HG02798 (cell line): ENCODE measurements around the gene PDZD2.
"Not testable (repeated sequence)": the region's sequence is repeated elsewhere in the genome, so short reads cannot be mapped to it uniquely, and the experiment has no call there.

Experiments
- ATAC-seq: cut with Tn5 transposase; IDR thresholded peaks from one replicate; pipeline ENCODE4 v1.9.1; 2021; ENCODE audit warnings: mild to moderate bottlenecking; ENCODE audit not compliant: unreplicated experiment, poor library complexity

PDZD2 gene

DNA sequence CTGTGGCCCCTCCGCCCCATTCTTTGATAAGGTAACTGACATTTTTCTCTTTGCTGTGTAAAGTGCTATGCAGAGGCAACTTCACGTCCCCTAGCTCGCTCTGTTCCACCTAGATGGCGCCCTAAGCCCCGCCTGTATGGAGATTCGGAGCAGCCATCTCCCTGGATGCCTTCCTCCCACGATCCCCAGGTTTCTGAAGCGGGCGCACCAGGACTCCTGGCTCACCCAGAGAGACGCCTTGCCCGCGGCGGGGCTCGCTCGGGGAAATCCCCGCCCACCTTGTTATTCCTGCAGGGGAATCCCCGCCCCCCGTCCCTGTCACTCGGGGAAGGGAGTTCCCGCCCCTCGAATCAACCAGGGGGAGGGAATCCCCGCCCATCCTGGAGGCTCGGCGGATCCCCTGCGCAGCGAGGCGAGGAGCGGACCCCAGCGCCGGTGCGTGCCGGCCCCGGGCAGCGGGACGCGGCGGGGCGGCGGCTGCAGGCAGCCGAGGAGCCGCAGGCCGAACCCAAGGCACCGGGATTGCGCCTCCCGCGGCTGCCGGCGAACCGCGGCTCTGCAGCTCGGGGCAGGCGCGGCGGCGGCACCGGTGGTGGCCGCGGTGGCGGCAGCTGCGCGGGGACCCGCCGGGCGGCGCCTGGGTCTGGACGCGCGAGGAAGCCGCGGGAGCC, at the start of gene PDZD2:
TSS of gene PDZD2 (plus strand) at position 384 of the 671 bp plus-strand sequence.
- ATAC-seq: peak; percentile 78

- no peak for ATAC-seq
Measured at GRCh38 chr5:31593665-31594064, 45.3 kb upstream of the PDZD2 start.

- no peak for ATAC-seq
Measured at GRCh38 chr5:31596354-31596753, 42.6 kb upstream of the PDZD2 start.

GRCh38 chr5:31598640-31599611, 40.0 kb upstream of the PDZD2 start:
- ATAC-seq: no peak

GRCh38 chr5:31602305-31602704, 36.6 kb upstream of the PDZD2 start:
- ATAC-seq: not testable (repeated sequence)

GRCh38 chr5:31604240-31604639, 34.7 kb upstream of the PDZD2 start:
- no peak for ATAC-seq

GRCh38 chr5:31604644-31605043, 34.3 kb upstream of the PDZD2 start:
- ATAC-seq: no peak

- ATAC-seq: no peak
Measured at GRCh38 chr5:31605920-31606319, 33.0 kb upstream of the PDZD2 start.

- ATAC-seq: no peak
Measured at GRCh38 chr5:31607546-31607945, 31.4 kb upstream of the PDZD2 start.

GRCh38 chr5:31611002-31611401, 27.9 kb upstream of the PDZD2 start:
- ATAC-seq: no peak

- no peak for ATAC-seq
Measured at GRCh38 chr5:31613651-31614050, 25.3 kb upstream of the PDZD2 start.

DNA sequence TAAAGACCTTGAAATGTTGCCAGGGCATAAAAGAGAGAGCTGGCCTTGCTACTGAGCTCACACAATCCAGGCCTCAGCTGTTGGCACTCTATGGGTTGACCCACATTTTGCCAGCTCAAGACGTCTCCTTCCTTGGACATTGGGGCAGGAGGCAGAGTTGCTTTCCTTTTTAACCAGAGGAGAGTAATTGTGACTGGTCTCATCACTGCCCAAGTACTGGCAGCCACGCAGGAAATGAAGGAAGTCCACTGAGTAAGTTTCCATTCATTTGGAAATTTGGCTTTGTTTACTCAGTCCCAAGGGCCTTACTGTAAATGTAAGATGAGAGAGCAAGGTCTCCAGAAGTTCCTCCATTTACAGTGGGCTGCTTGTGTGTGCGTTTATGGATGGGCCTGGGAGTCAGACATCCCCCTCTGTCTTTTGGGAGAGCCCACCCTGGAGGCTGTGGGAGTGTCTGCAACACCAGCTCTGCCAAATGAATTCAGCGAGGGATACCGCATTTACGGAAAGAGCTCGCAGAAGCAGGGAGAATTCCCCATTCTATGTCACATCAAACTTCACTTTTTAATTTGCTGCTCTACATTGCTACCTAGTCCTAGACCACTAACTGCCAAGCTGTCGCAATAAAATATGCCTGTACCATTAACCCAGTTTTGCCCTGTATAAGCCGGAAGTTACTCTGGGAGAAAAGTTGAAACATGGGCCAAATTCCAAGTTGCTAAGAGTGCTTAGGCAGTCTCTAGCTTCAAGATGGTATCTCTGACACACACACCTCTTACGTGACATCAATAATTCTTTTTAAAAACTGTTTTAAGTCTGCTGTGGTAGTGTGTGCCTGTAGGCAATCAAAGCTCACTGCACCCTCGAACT, 24.5 kb upstream of the PDZD2 start:
- ATAC-seq: no peak

- ATAC-seq: no peak
Measured at GRCh38 chr5:31617867-31618266, 21.1 kb upstream of the PDZD2 start.

GRCh38 chr5:31620026-31620425, 18.9 kb upstream of the PDZD2 start:
- no peak for ATAC-seq

DNA sequence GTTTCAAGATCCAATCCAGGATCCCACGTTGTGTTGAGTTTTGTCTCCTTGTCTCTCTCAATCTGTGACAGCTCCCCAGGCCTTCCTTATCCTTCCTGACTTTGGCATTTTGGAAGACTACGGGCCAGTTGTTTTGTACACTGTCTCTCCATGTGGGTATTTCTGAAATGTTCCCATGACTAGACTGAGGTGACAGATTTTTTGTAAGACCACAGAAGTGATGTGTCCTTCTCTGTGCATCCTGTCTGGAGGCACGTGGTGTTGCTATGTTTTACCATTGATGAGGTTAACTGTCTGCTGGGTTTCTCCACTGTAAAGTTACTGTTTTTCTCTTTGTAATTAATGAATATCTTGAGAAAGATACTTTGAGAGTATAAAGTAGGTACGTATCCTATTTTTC, 15.7 kb upstream of the PDZD2 start:
- no peak for ATAC-seq

GRCh38 chr5:31625394-31625793, 13.5 kb upstream of the PDZD2 start:
- ATAC-seq: no peak

DNA sequence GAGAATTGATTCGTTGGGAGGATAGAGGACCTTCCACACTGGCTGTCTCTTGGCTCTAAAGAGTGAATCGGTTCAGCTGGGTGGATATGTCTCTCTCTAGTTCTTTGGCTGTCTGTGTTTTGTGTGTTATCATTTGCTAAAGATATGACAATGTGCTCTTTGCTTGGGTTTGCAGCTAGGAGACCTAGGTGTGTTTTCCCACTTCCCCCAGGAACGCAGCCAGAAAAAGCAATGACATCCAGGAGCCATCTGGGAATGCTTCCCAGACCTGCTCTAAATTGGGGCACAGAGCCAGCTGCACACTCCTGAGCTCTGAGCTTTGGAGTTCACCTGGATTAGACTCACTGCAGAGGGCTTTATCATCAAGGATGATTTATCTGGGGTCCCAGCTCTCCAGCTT, 12.8 kb upstream of the PDZD2 start:
- no peak for ATAC-seq

GRCh38 chr5:31626604-31627234, 12.2 kb upstream of the PDZD2 start:
- ATAC-seq: no peak

- no peak for ATAC-seq
Measured at GRCh38 chr5:31630931-31631330, 8.0 kb upstream of the PDZD2 start.

GRCh38 chr5:31632460-31632859, 6.5 kb upstream of the PDZD2 start:
- no peak for ATAC-seq
